Stimulated activated CD8-positive, alpha-beta memory T cell treated with anti-CD3 and anti-CD28 coated beads, Interleukin-2, amount 100 ng/mL, for 48 hours (primary cell): ENCODE data around the gene PPIL1.
"Not testable (repeated sequence)": the region's sequence is repeated elsewhere in the genome, so short reads cannot be mapped to it uniquely, and the experiment has no call there.

Experiments used
- DNase-seq, 2 donors: peaks; one replicate each; pipeline ENCODE4 v3.0.0-alpha.2; 2020; ENCODE audit warnings: low read depth in 2 of 2

Gene PPIL1

DNA sequence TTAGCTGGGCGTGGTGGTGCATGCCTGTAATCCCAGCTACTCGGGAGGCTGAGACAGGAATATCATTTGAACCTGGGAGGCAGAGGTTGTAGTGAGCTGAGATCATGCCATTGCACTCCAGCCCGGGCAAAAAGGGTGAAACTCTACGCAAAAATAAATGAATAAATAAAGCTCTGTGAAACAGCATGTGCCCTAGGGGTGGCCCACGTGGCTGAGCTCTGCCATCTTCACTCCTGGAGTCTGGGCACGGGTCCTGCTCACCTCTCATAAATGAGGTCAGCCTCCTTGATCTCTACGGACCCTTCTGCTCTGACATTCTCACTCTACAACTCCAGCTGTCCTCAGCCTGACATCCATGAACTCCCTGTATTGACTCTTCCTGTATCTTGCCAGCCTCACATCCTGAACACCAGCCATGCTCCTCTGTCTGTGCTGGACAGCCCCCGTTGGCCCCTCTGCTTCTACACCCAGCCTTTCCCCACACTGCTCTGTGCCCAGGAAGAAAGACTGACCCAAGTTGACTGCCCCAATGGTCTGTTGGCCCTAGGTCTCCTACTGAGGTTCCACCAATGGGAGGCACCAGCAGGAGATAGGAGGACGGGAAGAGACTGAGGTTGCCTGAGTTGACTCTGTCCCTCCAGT lies 57.3 kb downstream of the PPIL1 start:
- DNase-seq: no peak

DNA sequence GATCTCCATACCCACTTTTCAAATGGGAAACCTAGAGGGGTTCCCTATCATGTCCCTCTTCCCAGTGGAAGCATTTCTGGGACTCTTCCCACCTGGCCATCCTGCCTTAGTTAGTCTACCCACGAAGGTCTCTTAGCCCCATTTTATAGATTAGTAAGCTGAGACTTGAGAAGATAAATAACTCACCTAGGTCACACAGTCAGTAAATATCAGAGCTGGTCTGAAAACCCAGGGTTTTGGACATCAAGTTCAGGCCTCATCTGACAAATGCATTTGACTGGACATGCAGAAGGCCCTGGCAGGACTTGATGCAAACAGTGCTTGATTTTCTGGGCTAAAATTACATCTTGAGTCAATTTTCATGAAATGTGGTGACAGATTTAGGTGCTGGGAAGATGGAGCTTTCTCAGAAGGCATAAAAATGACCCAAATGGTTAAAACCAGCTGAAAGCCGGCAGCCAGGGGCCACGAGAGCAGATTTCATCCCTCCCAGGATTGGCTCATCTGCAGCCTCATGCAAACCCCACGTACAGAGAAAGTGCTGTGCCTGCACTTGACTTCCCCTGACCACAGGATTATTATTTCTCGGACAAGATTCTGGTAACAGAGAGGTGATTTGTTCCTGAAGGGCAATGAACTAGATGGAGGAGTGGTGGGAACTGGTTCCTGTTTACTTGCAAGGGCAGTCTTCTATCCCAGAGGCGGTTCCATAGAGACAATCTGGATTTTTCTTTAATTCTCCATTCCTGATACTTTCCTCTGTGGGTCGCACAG lies 58.5 kb downstream of the PPIL1 start:
- no peak for DNase-seq

DNA sequence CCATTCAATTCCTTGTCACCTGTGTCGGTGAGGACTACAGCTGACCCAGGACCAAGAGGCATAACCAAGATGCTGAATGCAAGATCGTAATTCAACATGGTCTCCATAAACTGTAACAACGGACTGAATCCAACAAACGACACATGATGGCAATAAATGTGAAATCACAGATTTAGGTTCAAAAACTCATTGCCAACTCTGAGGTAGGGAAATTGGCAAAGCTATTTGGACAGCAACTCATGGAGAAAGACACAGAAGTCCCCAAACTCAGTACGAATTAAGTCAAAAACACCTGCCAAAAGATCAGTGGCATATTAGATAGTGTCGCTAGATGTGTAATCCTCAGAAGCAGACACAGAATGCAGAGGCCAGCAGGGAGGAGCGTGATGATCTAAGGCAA lies 60.4 kb downstream of the PPIL1 start:
- DNase-seq: no peak

DNA sequence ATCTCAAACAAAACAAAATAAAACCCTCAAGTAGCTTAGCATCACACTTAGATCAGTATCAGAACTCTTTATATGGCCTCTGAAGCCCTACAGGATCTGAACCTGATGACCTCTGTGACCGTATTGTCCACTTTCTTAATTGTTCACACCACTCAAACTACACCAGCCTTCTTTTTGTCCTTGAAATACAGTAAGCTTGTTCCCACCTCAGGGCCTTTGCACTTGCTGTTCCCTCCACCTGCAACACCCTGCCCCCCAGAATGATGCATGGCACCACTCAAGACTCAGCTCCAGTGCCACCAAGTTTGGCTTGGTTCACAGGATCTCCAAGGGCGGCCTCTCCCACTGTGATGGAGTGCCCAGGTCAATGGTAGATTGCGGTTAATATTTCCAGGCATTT lies 61.1 kb downstream of the PPIL1 start:
- DNase-seq: no peak

DNA sequence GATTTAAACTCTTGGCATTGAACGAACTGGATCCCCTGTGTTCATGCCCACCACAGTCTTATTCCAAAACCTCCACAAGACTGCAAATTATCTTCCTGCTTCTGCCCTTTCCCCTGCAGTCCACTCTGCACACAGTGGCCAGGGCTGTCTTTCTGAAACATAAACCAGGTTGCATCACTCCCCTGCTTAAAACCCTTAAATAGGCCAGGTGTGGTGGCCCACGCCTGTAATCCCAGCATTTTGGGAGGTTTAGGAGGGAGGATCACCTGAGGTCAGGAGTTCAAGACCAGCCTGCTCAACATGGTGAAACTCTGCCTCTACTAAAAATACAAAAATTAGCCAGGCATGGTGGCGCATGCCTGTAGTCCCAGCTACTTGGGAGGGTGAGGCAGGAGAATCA lies 61.6 kb downstream of the PPIL1 start:
- DNase-seq: not testable (repeated sequence)

DNA sequence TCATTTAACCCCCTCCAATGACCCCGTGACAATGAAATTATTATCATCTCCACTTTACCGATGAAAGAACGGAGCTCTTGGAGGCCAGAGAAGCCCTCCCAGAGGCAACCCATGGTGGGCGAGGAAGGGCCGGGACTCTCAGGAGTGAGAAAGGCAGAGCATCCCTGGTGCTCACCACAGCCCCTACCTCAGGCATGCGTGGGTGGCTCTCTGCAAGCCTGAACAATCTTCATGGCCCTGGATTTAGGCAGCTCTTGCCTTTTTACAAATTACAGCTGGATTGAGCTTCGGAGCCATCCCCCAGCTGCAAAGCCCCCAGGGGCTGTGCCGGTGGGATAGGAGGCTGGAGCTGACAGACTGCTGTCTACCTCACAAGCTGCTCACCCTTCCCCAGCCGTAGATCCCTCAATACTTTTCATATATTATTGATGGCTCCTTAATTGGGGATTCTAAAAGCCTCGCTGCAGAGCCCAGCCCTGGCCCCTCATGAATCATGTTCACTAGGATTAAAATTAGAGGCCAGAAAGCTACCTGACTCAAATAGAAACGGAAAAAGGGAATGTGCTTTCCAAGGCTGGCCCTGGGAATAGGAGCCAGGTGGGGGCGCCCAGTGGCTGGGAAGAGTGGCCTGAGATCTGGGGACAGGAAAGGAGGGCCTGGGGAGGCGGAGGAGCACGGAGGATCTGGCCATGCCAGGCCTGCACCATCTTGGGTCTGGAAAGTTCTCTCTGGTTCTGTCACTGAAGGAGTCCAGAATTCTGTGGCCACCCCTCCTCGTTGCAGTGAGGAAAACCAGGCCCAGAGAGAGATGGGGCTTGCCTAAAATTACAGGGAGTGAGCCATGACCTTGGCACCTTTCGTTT lies 64.4 kb downstream of the PPIL1 start:
- DNase-seq: no peak

DNA sequence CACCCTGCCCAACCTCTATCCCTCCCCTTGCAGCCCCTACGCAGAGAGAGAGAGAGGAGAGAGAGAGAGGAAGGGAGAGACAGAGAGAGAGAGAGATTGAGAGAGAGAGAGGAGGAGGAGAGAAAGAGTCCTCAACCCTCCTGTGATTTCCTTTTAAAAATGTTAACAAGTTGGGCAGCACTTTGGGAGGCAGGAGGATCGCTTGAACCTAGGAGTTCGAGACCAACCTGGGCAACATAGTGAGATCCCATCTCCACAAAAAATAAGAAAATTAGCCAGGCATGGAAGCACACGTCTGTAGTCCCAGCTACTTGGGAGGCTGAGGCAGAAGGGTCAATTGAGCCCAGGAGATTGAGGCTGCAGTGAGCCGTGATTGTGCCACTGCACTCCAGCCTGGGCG lies 65.4 kb downstream of the PPIL1 start:
- no peak for DNase-seq

DNA sequence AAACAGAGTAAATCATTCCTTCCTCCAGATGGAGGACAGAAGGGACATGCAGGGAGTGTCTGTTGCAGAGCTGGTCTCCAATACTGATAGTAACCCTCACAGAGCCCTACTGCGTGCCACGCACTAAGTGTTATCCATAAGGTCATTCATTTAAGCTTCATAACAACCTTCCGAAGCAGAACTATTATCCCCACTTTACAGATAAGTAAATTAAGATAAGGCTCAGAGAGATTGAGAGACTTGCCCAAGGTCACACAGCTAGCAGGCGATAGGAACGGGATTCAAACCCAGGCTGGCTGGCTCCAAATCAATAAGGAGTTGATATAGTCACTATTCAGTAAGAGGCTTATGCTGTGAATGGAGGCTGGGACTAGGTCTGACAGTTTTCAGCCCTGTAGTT lies 66.0 kb downstream of the PPIL1 start:
- no peak for DNase-seq

DNA sequence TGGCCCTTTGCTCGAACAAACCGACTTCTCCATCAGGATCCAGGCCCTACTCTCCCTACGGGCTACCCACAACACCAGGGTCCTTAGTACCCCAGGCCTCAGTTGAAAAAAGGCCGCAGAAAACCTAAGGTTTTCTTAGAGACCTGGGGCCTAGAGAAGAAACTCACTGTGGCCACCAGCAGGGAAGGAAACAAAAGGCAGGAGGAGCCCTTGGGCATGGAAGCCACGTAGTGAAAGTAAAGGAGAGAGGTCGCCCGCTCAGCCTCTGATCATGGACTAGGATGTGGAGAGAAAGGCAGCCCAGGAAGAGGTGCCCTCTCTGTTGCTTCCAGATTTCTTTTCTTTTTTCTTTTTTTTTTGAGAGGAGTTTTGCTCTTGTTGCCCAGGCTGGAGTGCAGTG lies 66.9 kb downstream of the PPIL1 start:
- no peak for DNase-seq

DNA sequence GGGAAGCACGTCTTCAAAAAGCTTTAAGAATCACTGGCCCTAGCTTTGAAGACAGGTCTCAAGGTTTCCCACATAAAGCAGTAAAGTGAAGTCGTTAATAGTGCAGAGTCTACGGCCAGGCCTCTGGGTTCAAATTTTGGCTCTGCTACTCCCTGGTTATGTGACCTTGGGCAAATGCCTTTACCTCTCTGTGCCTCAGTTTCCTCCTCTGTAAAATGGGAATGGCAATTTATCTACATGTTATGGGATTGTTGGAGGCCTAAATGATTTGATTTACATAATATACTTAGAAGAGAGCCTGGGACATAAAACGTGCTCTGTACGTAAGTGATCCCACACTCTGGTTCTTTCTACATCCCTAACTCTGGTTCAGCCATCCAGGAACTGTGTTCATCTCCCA lies 67.5 kb downstream of the PPIL1 start:
- no peak for DNase-seq

DNA sequence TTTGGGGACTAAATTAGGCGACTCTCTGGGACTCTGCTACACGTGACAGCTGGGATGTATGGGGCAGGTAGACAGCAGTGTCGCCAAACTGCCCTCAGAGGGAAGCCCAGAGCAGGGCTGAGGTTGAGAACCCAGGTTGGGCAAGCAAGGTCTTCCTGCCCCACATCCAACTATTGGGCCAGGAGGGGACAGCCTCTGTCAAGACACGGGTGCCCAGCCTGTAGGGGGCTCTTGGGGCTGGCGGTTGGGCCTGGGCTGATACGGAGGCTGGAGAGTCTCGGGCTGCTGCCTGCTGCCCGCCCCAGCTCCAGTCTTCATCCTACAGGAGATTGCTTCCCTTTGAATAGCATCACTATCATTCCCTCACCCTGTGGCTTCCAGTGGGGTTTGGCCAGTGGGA lies 68.7 kb downstream of the PPIL1 start:
- DNase-seq: no peak

DNA sequence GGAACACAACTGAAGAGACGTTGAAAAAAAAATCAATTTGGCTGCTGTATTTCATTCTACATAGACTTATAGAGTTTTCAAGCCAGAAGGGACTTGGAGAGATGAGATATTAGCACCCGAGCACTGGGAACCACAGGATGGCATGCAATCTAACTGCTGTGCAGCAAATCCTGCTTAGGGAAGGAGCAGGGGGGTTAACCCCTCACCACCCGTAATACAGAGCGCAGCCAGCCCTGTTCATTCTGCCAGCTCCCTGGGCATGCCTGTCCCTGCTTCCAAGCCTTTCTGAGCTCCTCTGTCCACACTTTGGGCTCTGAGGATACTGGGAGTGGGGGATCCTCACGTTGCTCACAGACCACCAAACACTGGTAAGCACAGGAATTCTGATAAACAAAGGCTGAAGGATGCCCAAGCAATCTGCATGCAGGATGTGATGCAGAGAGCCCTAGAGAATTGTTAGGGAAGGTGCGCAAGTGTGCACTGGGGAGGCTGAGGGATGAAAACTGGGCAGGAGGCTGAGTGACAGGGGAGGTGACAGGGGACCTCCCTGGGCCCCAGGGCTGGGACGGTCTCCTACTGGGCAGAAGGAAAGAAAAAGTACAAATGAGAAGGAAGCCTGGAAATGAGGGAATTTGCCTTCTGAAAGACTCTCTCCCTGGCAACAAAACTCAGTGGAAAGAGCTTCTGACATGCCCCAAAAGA lies 69.4 kb downstream of the PPIL1 start:
- no peak for DNase-seq
